ENCODE data around the gene HAPLN3.

DNA sequence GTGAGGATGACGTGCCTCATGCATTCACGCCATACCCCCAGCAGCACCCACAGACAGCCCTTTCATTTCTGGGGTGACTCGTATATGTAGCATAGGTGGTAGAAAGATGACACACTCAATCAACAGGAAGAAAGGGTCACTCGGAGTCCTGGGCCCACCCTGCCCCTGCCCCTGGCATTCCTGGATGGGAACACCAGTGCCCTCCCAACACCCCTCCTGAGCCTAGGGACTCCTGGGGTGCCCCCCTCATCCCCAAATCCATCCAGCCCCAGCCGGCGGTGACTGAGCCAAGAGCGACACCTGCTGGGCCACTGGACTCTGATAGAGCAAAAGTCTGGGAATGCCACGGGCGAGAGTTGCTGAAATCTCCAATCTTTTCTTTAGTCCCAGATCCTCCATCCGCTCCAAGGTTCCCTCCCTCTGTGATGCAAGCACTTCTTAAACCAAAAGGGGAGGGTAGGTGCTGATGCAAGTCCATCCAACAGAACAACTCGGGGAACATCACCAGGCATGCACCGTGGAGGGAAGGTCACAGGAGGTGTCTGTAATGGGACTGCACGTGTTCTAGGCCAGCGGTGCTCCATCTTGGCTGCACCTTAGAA lies 61.0 kb downstream of the HAPLN3 start:
- TF ChIP-seq, protein P1, sequence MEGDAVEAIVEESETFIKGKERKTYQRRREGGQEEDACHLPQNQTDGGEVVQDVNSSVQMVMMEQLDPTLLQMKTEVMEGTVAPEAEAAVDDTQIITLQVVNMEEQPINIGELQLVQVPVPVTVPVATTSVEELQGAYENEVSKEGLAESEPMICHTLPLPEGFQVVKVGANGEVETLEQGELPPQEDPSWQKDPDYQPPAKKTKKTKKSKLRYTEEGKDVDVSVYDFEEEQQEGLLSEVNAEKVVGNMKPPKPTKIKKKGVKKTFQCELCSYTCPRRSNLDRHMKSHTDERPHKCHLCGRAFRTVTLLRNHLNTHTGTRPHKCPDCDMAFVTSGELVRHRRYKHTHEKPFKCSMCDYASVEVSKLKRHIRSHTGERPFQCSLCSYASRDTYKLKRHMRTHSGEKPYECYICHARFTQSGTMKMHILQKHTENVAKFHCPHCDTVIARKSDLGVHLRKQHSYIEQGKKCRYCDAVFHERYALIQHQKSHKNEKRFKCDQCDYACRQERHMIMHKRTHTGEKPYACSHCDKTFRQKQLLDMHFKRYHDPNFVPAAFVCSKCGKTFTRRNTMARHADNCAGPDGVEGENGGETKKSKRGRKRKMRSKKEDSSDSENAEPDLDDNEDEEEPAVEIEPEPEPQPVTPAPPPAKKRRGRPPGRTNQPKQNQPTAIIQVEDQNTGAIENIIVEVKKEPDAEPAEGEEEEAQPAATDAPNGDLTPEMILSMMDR (IDR thresholded peaks at IDR 0.05), result peak; percentile 42 to 68 (median 50)
- TF ChIP-seq EP300 (IDR thresholded peaks at IDR 0.05), result no peak

Data from ovary (tissue), 3 donors.